ENCODE measurements around the gene NCAM2.

- TF ChIP-seq CTCF (IDR thresholded peaks at IDR 0.05) (no peak), POLR2A (IDR thresholded peaks at IDR 0.05) (no peak)
Observed at GRCh38 chr21:21183092-21183491, 184.9 kb downstream of the NCAM2 start.

All from esophagus squamous epithelium (tissue), 4 donors.